CD4-positive, alpha-beta T cell (primary cell): ENCODE results near the gene GATAD1. TPM values are rescaled to one million over a fixed set of nuclear protein-coding genes. Genes with fewer than 3 reads are reported as not detected.

Experiments used
- ATAC-seq: fragments of 200-7000 bp; cut with Tn5 transposase; one replicate; pipeline ENCODE4 v1.10.0; 2022; ENCODE audit warnings: mild to moderate bottlenecking; ENCODE audit not compliant: poor library complexity
- CTCF ChIA-PET: fragments of 350-600 bp; sonication (Branson Sonifier 250); formaldehyde crosslinking; loops from one replicate; lab custom pipeline; 2021; ENCODE audit warnings: antibody characterized with exemption, inconsistent platforms; lab: Charles Lee
- POLR2A ChIA-PET: fragments of 350-600 bp; sonication (Branson Sonifier 250); formaldehyde crosslinking; loops from one replicate; lab custom pipeline; 2021; ENCODE audit warnings: antibody characterized with exemption, inconsistent platforms; lab: Charles Lee
- DNase-seq, 14 experiments: peaks; one replicate each; pipeline ENCODE4 v3.0.0-alpha.2; 2013 to 2020; ENCODE audit warnings: mixed read lengths in 2 of 14
- H3K27ac ChIP-seq, 2 donors: one replicate each; pipeline versions ENCODE4 v1.5.1 to v1.7.0; 2013; ENCODE audit warnings: low read length in 2 of 2, low read depth in 1 of 2, mild to moderate bottlenecking in 1 of 2
- H3K27me3 ChIP-seq, 2 experiments: 1 replicate in 1 of 2; 2 replicates in 1 of 2; pipeline versions ENCODE4 v1.6.1 to v1.7.0; 2013; ENCODE audit warnings: low read length in 2 of 2, control low read depth in 1 of 2, mild to moderate bottlenecking in 1 of 2, moderate library complexity in 1 of 2; ENCODE audit not compliant: insufficient read depth in 2 of 2, control insufficient read depth in 1 of 2
- H3K36me3 ChIP-seq: one replicate; pipeline ENCODE4 v1.6.1; 2013; ENCODE audit warnings: low read length, control low read depth; ENCODE audit not compliant: insufficient read depth
- H3K4me1 ChIP-seq: one replicate; pipeline ENCODE4 v1.6.1; 2013; ENCODE audit warnings: low read length, control low read depth; ENCODE audit not compliant: insufficient read depth
- H3K4me3 ChIP-seq: one replicate; pipeline ENCODE4 v1.5.1; 2013; ENCODE audit warnings: mild to moderate bottlenecking, low read length, moderate library complexity
- H3K9me3 ChIP-seq, 2 experiments: 1 replicate in 1 of 2; 2 replicates in 1 of 2; pipeline versions ENCODE4 v1.6.1 to v1.7.0; 2013; ENCODE audit warnings: low read length in 2 of 2, mild to moderate bottlenecking in 2 of 2, control low read depth in 1 of 2, moderate library complexity in 1 of 2; ENCODE audit not compliant: control insufficient read depth in 1 of 2, insufficient read depth in 1 of 2
- H3K27ac Mint-ChIP-seq: one replicate; pipeline ENCODE4 v1.8.0; 2020; ENCODE audit warnings: mixed read lengths
- H3K27me3 Mint-ChIP-seq: one replicate; pipeline ENCODE4 v1.8.0; 2021; ENCODE audit warnings: mixed read lengths
- H3K36me3 Mint-ChIP-seq: one replicate; pipeline ENCODE4 v1.8.0; 2021; ENCODE audit warnings: low read depth, mixed read lengths
- H3K4me1 Mint-ChIP-seq: one replicate; pipeline ENCODE4 v1.8.0; 2021; ENCODE audit warnings: low read depth, mixed read lengths
- H3K4me3 Mint-ChIP-seq: one replicate; pipeline ENCODE4 v1.8.0; 2020; ENCODE audit warnings: mild to moderate bottlenecking, mixed read lengths
- H3K9me3 Mint-ChIP-seq: one replicate; pipeline ENCODE4 v1.8.0; 2020; ENCODE audit warnings: mixed read lengths
- intact Hi-C, 2 experiments: fragments of 100-400 bp; cut with DNase I in 1 of 2; cut with micrococcal nuclease in 1 of 2; formaldehyde crosslinking; loops; one replicate each; pipeline versions ENCODE4 v1.15.1 to v1.9.0; 2023 to 2025; cut with DNase I, micrococcal nuclease
- total RNA-seq, 174 experiments: library from RNA in 2 of 174; stranded (reverse) in 2 of 174; gene quantifications; one replicate each; pipeline ENCODE4 v1.2.3 and lab custom pipeline; 2021 to 2026
- TF ChIP-seq, protein P1 (sequence below): fragments of 200-600 bp; IDR thresholded peaks from one replicate; pipeline ENCODE4 v1.8.0; 2022; ENCODE audit warnings: antibody characterized with exemption, mild to moderate bottlenecking

Gene GATAD1
- total RNA-seq, 2 experiments from 2014 or later: 12.0 to 13.5 TPM

DNA sequence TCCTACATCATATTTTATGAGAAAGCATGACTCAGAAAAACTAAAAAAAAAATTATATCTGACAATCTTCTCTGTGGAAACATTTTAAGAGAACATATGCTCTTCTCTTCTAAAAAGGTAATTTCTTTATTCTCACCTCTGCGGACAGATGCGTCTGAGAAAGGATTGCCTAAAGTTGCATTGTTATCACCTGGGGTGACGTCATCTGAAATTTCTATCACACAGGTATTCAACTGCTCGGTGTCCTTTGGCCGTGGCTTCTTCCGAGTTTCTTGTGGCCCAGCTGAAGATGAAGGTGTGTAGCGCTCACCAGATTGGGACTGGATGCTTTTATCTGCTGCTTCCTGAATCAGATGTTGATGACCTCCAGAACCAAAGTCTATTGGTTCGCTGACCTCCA is 14.3 kb upstream of the GATAD1 start:
- H3K9me3 ChIP-seq: no peaks in the 10 kb centered on the region
- H3K4me1 ChIP-seq: no peaks in the 10 kb centered on the region
- DNase-seq (no peak), ATAC-seq (no peak)
- Mint-ChIP-seq H3K36me3 (no peaks in the 10 kb centered on the region), H3K4me1 (no peaks in the 10 kb centered on the region), H3K27me3 (no peaks in the 10 kb centered on the region), H3K4me3 (no peak overlapping the region), H3K27ac (no peak overlapping the region), H3K9me3 (no peaks in the 10 kb centered on the region)
- no peaks in the 10 kb centered on the region for H3K27me3 ChIP-seq
- TF ChIP-seq, protein P1, sequence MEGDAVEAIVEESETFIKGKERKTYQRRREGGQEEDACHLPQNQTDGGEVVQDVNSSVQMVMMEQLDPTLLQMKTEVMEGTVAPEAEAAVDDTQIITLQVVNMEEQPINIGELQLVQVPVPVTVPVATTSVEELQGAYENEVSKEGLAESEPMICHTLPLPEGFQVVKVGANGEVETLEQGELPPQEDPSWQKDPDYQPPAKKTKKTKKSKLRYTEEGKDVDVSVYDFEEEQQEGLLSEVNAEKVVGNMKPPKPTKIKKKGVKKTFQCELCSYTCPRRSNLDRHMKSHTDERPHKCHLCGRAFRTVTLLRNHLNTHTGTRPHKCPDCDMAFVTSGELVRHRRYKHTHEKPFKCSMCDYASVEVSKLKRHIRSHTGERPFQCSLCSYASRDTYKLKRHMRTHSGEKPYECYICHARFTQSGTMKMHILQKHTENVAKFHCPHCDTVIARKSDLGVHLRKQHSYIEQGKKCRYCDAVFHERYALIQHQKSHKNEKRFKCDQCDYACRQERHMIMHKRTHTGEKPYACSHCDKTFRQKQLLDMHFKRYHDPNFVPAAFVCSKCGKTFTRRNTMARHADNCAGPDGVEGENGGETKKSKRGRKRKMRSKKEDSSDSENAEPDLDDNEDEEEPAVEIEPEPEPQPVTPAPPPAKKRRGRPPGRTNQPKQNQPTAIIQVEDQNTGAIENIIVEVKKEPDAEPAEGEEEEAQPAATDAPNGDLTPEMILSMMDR: no peak
- CTCF ChIA-PET: interaction anchor here (0.8 kb wide), 1 partner anchor 14 kb away, joined by 3 read pairs; the partner anchor contains the start of gene GATAD1
- H3K27ac ChIP-seq: no peak overlapping the region
- no peak overlapping the region for H3K4me3 ChIP-seq
- POLR2A ChIA-PET: no interaction called here
- intact Hi-C loops: no loop called here
- H3K36me3 ChIP-seq: no peaks in the 10 kb centered on the region

- Histone ChIP-seq H3K27ac (no peak overlapping the region), H3K36me3 (no peaks in the 10 kb centered on the region), H3K27me3 (no peaks in the 10 kb centered on the region), H3K9me3 (no peaks in the 10 kb centered on the region), H3K4me1 (no peaks in the 10 kb centered on the region), H3K4me3 (no peak overlapping the region)
- CTCF ChIA-PET: no interaction called here
- intact Hi-C loops: no loop called here
- TF ChIP-seq, protein P1: no peak
- no peak for ATAC-seq
- H3K4me1 Mint-ChIP-seq: no peaks in the 10 kb centered on the region
- no peak overlapping the region for H3K27ac Mint-ChIP-seq
- DNase-seq: no peak
- no peaks in the 10 kb centered on the region for H3K27me3 Mint-ChIP-seq
- H3K9me3 Mint-ChIP-seq: no peaks in the 10 kb centered on the region
- POLR2A ChIA-PET: no interaction called here
- H3K4me3 Mint-ChIP-seq: no peak overlapping the region
- H3K36me3 Mint-ChIP-seq: no peaks in the 10 kb centered on the region
These were observed 11.7 kb upstream of the GATAD1 start for GRCh38 chr7:92435542-92435941.

DNA sequence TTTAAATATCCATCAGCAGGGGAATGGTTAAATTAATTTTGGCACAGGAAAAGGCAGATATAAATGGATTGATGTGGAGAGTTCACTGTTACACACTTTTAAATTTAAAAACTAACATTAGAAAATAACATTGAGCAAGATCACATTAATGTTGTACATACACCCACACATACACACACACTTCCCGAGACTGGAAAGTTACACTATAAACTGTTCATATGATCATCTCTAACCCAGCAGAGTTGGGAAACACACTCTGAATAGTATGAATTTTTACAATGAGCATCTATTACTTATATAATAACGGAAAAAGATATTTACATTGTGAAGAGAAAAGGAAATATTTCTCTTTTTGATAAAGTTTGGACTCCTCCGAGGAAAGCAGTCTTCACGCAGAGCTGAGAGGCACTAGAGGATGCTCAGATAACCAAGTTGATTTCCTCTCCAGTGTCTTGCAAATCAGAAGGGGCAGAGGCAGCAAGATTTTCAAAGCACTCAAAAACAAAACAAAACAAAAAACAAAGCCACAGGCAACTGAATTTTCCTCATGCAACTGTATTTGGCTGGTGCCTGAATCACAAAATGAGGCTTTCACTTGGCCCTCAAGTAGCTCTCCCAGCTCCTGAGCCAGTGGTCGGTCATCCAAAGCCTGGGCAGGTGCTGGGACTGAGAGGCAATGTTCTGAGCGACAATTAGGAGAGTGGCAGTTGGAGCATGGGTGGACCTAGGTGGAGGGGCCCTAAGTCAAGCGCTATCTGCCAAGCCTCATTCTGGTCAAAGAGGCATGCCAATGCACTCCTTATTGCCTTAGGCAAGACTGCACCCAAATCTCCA is 10.5 kb upstream of the GATAD1 start:
- Histone ChIP-seq H3K27me3 (no peaks in the 10 kb centered on the region), H3K36me3 (no peaks in the 10 kb centered on the region), H3K4me1 (no peaks in the 10 kb centered on the region), H3K9me3 (no peaks in the 10 kb centered on the region), H3K4me3 (no peak overlapping the region), H3K27ac (no peak overlapping the region)
- Mint-ChIP-seq H3K4me1 (no peaks in the 10 kb centered on the region), H3K27me3 (no peaks in the 10 kb centered on the region), H3K9me3 (no peaks in the 10 kb centered on the region), H3K4me3 (no peak overlapping the region), H3K36me3 (no peaks in the 10 kb centered on the region), H3K27ac (no peak overlapping the region)
- DNase-seq (no peak), ATAC-seq (no peak)
- ChIA-PET POLR2A (interaction anchor here (1.8 kb wide), 1 partner anchor 11 kb away, joined by 4 read pairs; the partner anchor contains the start of gene GATAD1), CTCF (no interaction called here)
- TF ChIP-seq, protein P1: no peak
- intact Hi-C loops: no loop called here
